Activated T-cell treated with anti-CD3 and anti-CD28 coated beads for 48 hours (primary cell): Measurements from ENCODE around the gene UNC45B.
"Not testable (repeated sequence)": the region's sequence is repeated elsewhere in the genome, so short reads cannot be mapped to it uniquely, and the experiment has no call there.

ENCODE experiments used
- DNase-seq: peaks from one replicate; pipeline ENCODE4 v3.0.0-alpha.2; 2020; ENCODE audit warnings: low read depth

UNC45B gene

GRCh38 chr17:35147375-35147905 is at the start of gene UNC45B:
Gene UNC45B (plus strand): TSS chr17:35147817. CDS start chr17:35148264, 447 bp downstream.
- DNase-seq, result no peak

GRCh38 chr17:35099908-35100307 is 47.7 kb upstream of the UNC45B start:
- DNase-seq, result no peak

DNA sequence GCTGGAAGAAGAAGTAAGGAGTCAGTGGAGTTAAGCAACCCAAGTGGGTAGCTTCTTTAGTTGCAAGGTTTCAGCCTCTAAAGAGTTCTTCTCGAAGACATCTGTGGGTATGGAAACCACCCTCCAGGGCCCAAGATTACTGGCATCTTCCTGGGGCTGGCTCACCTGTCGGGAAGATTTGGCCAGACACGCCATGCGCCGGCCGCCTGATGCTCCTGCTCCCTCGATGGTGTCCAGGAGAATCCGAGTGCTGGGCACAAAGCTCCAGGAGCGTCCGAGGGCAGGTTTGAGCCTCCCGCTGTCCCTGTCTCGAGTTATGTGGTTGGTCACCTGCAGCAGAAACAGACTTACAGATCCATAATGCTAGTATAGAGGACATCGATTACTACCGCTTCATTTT is 46.6 kb upstream of the UNC45B start:
- DNase-seq, result no peak

DNA sequence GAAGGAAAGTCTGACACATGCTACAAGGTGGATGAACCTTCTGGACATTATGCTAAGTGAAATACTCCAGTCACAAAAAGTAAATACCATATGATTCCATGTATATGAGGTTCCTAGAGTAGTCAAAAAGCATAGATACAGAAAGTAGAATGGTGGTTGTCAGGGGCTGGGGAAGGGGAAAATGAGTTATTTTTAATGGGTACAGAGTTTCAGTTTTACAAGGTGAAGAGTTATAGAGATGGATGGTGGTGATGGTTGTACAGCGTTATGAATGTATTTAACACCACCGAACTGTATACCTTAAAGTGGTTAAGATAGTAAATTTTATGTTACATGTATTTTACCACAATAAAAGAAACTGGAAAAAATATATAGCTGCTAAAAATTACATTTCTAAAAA is 45.9 kb upstream of the UNC45B start:
- no peak for DNase-seq

DNA sequence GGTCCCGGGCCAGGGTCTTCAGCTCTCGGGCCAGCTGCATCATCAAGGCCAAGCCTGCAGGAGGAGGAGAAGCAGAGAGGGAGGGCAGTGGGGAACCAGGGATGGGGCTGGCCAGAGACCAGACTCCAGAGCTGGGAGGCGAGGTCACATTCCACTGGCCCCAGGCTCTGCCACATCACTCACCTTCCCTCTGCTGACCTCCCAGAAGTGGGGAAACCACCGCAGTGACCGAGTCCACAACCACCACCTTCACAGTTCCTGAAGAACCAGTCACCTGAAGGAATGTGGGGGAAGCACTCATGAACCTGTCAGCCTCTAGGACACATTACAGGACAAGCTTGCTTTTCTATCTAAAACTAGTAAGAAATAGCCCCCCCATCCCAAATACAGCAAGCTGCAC is 44.3 kb upstream of the UNC45B start:
- DNase-seq, result no peak

GRCh38 chr17:35104844-35105450 is 42.7 kb upstream of the UNC45B start:
- DNase-seq, result no peak

DNA sequence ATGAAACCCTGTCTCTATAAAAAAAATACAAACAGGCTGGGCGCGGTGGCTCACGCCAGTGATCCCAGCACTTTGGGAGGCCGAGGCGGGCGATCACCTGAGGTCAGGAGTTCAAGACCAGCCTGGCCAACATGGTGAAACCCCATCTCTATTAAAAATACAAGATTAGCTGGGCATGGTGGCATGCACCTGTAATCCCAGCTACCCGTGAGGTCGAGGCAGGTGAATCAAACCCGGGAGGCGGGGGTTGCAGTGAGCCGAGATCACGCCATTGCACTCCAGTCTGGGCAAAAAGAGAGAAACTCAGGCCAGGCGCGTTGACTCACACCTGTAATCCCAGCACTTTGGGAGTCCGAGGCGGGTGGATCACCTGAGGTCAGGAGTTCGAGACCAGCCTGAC is 36.8 kb upstream of the UNC45B start:
- DNase-seq, result not testable (repeated sequence)

DNA sequence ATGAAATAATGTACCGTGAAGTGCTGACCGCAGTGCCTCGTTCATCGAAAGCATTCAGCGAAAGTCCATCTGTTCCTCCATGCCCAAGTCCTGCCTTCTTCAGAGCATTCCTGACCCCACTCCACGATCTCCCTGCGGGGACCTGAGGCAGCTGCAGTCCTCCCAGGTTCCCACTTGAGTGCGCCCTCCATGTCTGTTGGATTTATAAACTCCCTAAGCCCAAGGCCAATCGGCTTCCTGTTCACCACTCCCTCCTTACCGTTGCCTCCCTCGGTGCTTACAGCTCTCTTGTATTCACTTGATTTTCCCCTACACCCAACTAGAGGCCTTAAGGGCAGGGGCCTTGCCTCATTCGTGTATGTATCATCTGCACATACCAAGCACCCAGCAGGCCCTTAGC is 30.8 kb upstream of the UNC45B start:
- no peak for DNase-seq

DNA sequence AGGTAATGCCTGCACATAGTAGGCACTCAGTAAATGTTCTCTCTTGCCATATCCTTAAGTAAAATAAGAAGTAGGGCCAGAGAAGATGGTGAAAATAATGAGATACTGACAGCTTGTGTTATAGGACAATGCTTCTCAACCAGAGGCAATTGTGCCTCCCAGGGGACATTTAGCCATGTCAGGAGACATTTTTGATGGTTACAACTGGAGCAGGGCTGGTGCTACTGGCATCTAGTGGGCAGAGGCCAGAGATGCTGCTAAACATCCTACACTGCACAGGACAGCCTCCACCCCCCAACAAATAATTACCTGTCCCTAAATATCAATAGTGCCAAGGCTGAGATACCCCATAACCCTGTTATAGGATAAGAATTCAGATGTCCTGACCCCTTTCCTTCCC is 29.6 kb upstream of the UNC45B start:
- peak; percentile 19 for DNase-seq

DNA sequence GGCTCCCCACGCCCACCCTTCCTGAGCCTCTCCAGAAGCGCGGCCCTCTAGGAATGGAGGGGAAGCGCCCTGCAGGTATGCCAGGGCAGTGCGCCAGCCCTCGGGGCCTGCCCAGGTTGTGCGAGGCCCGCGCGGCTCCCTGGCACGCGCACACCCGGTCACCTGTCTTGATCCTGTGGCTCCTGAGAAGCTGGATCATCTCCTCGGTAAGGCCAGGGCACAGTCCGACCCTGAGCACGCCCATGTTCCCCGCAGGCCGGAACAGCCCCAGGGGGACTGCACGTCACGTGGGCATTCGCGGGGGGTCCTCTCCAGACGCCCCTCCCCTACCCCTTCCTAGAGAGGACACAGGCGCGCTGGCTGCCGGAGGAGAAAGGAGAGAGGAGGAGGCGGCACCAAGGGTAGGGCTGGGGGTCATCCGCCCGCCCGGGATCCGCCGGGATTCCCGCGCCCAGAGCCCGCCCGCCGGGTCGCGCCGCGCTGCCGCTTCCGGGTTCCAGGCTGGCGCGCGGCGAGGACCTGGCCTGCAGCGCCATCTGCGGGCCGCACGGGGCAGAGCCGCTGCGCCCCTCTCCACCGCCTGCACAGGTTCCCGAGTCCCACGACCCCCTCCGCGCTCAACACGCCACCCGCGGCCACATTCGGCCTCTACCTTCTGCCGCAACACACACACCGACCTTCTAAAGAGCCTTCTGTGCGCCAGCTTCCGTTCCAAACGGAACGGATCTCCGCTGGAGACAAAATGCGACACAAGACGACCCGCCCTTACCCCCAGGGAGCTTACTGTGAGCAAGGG is 28.0 kb upstream of the UNC45B start, which contains the start of gene RAD51D:
TSS of gene RAD51D (minus strand) at position 491 of the 796 bp plus-strand sequence. CDS start at position 244, 247 bp downstream.
- peak; percentile 84 for DNase-seq

DNA sequence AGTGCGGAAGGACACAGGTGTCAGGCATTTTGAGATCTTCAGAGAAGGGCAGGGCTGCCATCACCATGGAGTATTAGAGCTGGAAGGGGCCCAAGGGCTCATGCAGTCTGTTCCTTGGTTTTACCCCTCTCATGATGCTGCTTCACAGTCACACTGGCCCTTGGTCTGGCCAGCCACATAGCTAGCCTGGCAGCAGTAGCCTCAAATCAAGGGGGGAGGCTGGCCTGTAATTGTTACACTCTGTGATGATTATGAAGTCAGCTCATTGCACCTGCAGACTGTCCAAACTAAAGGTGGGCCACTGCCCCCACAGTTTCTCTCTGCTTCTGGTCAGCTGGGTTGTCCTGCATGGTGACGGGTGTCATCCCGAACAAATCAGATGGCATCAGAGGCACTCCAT is 26.3 kb upstream of the UNC45B start, which contains the start of gene FNDC8:
TSS of gene FNDC8 (plus strand) at position 301 of the 400 bp plus-strand sequence. CDS start at position 380, 79 bp downstream.
- no peak for DNase-seq

DNA sequence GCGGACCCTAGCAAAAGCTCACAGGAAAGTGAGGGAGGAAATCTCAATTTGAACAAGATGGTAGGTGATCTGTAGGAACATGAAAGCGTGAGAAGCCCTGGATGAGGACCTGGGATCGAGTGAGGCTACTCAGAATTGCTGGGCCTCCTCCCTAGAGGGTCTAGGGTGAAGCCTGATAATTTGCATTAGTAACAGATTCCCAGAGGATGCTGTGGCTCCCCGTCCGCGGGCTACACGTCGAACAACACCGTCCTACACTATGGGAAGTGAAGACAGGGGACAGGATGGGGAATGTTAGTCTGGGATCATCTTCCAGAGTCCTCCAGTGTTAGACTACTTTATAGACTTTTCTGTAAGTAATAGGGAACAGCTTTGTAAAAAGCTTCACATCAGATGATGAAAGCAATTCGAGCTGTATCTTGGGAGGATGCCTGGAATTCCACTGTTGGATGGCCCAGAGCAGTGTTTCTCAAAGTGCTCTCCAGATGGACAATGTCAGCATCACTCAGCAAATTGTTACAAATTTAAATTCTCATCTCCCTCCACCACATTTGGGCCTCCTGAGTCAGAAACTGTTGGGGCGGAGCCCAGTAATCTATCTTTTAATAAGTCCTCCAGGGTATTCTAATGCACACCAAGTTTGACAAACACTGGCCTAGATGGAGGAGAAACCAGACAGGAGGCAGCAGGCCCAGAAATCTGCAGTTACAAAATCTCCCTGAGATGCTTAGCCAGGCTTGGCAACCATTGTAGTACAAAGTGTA is 19.7 kb upstream of the UNC45B start:
- no peak for DNase-seq

GRCh38 chr17:35129154-35129972 is 18.3 kb upstream of the UNC45B start:
- DNase-seq, result no peak

DNA sequence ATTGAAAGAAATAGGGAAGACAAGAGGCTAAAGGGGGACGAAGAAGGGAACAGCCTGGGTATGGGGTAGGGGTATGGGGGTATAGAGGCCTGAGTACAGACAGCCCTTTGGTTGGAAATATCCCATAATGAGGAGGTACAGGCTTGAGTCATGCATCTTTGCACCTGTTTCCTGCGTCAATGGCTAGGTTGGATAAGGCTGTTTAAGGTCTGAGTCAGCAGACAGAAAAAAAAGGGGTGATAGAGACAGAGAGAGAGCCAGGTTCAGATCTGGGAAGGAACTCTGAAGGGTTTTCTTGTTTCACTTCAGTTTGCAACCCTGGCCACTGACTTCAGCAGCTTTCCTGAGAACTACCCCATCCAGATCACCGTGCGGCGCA is 17.7 kb upstream of the UNC45B start:
- no peak for DNase-seq

- no peak for DNase-seq
Observed at GRCh38 chr17:35130392-35130791, 17.2 kb upstream of the UNC45B start.

GRCh38 chr17:35132099-35132498 is 15.5 kb upstream of the UNC45B start:
- no peak for DNase-seq

- no peak for DNase-seq
Observed at GRCh38 chr17:35132816-35133550, 14.6 kb upstream of the UNC45B start.

DNA sequence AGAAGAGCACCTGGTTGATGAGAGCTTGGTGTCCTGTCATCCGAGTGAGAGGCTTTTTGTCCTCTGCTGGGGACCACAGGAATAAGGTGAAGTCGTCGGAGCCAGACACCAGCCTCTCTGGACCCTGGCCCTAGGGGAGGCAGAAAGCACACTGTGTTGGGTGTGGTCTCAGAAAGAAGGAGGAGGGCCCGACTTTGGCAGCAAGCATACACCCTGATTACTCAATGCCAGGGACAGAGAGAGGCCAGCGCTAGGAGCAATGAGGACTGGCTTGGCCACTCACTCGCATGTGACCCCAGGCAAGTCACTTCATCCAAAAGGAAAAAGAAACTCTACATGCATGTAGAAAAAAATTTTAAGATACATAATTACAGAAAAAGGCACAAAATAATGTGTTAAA is 12.3 kb upstream of the UNC45B start:
- no peak for DNase-seq

- DNase-seq, result no peak
Observed at GRCh38 chr17:35138218-35138617, 9.4 kb upstream of the UNC45B start.

GRCh38 chr17:35141681-35142466 is 5.7 kb upstream of the UNC45B start, which contains the start of gene NLE1:
Gene NLE1 (minus strand): TSS chr17:35142303. CDS start chr17:35142275, 28 bp downstream.
- peak; percentile 90 for DNase-seq
